IMR-90 (cell line): ENCODE measurements around the gene ZFYVE28. TPM values are rescaled to one million over a fixed set of nuclear protein-coding genes. Genes with fewer than 3 reads are reported as not detected.

Experiments used
- ATAC-seq: fragments of 200-7000 bp; cut with Tn5 transposase; 2 replicates; pipeline ENCODE4 v1.9.1; 2020; ENCODE audit warnings: low read depth, mild to moderate bottlenecking, moderate library complexity
- BruUV-seq: library from RNA; stranded (reverse); fragments of 400-500 nt; replicated peaks from 2 replicates; lab custom pipeline; 2021; lab: Mats Ljungman, UMichigan
- CTCF ChIA-PET: fragments of 300-600 bp; formaldehyde crosslinking; extraction: SDS; loops from one replicate; lab custom pipeline; 2021; ENCODE audit warnings: antibody characterized with exemption; lab: Yijun Ruan, JAX
- POLR2A ChIA-PET: fragments of 300-600 bp; sonication (Branson Sonifier 250); formaldehyde crosslinking; loops from one replicate; lab custom pipeline; 2022; ENCODE audit warnings: antibody characterized with exemption; ENCODE audit not compliant: unreplicated experiment; lab: Charles Lee
- DNase-seq: peaks from one replicate; pipeline ENCODE4 v3.0.0; 2013
- H2AFZ ChIP-seq: replicated peaks from 2 replicates; pipeline ENCODE3; 2013; ENCODE audit warnings: low read length, mild to moderate bottlenecking; ENCODE audit not compliant: poor library complexity
- H2AK5ac ChIP-seq: 2 replicates; pipeline ENCODE4 v1.6.1; 2013; ENCODE audit warnings: low read depth, low read length, inconsistent platforms
- H2AK9ac ChIP-seq: replicated peaks from 2 replicates; pipeline ENCODE3; 2013; ENCODE audit warnings: mild to moderate bottlenecking, low read depth, low read length, moderate library complexity; ENCODE audit not compliant: poor library complexity
- H2BK120ac ChIP-seq: 2 replicates; pipeline ENCODE4 v1.6.1; 2013; ENCODE audit warnings: low read depth, low read length, inconsistent platforms
- H2BK15ac ChIP-seq: 3 replicates; pipeline ENCODE4 v1.6.1; 2013; ENCODE audit warnings: low read depth, low read length, inconsistent platforms
- H2BK20ac ChIP-seq: 2 replicates; pipeline ENCODE4 v1.6.1; 2013; ENCODE audit warnings: low read depth, mild to moderate bottlenecking, inconsistent platforms, low read length, moderate library complexity
- H2BK5ac ChIP-seq: 2 replicates; pipeline ENCODE4 v1.6.1; 2013; ENCODE audit warnings: mild to moderate bottlenecking, low read depth, low read length, inconsistent platforms; ENCODE audit not compliant: poor library complexity, severe bottlenecking
- H3K14ac ChIP-seq: replicated peaks from 2 replicates; pipeline ENCODE4 v1.6.1; 2013; ENCODE audit warnings: low read depth, low read length, inconsistent platforms
- H3K18ac ChIP-seq: 2 replicates; pipeline ENCODE4 v1.6.1; 2013; ENCODE audit warnings: low read depth, low read length, control low read depth
- H3K23ac ChIP-seq: 2 replicates; pipeline ENCODE4 v1.6.1; 2013; ENCODE audit warnings: low read depth, low read length, inconsistent platforms
- H3K27ac ChIP-seq: 2 replicates; pipeline ENCODE4 v1.5.1; 2013; ENCODE audit warnings: mild to moderate bottlenecking, control low read depth, low read length; ENCODE audit not compliant: insufficient read depth
- H3K27me3 ChIP-seq: 2 replicates; pipeline ENCODE4 v1.6.1; 2013; ENCODE audit warnings: low read length; ENCODE audit not compliant: control insufficient read depth, insufficient read depth
- H3K36me3 ChIP-seq: 2 replicates; pipeline ENCODE4 v1.6.1; 2013; ENCODE audit warnings: low read length, mixed read lengths; ENCODE audit not compliant: control insufficient read depth, insufficient read depth
- H3K4ac ChIP-seq: 2 replicates; pipeline ENCODE4 v1.6.1; 2013; ENCODE audit warnings: low read depth, low read length, inconsistent platforms
- H3K4me1 ChIP-seq: 2 replicates; pipeline ENCODE4 v1.6.1; 2013; ENCODE audit warnings: low read length, mixed read lengths; ENCODE audit not compliant: control insufficient read depth, insufficient read depth
- H3K4me2 ChIP-seq: 2 replicates; pipeline ENCODE4 v1.6.1; 2013; ENCODE audit warnings: low read depth, mild to moderate bottlenecking, control low read depth, low read length, moderate library complexity
- H3K4me3 ChIP-seq: 2 replicates; pipeline ENCODE4 v1.5.1; 2013; ENCODE audit warnings: low read depth, mild to moderate bottlenecking, control low read depth, low read length, moderate library complexity; ENCODE audit not compliant: insufficient read depth
- H3K56ac ChIP-seq: 2 replicates; pipeline ENCODE4 v1.6.1; 2013; ENCODE audit warnings: low read length, inconsistent platforms; ENCODE audit not compliant: insufficient read depth; ENCODE audit errors: extremely low read depth
- H3K79me1 ChIP-seq, 2 experiments: 2 replicates each; pipeline ENCODE4 v1.6.1; 2013; ENCODE audit warnings: low read length in 2 of 2, inconsistent platforms in 1 of 2, low read depth in 1 of 2
- H3K9ac ChIP-seq: 2 replicates; pipeline ENCODE4 v1.6.1; 2013; ENCODE audit warnings: low read depth, low read length, control low read depth
- H3K9me1 ChIP-seq: 2 replicates; pipeline ENCODE4 v1.6.1; 2013; ENCODE audit warnings: low read length, inconsistent platforms; ENCODE audit not compliant: insufficient read depth
- H3K9me3 ChIP-seq: 2 replicates; pipeline ENCODE4 v1.6.1; 2013; ENCODE audit warnings: low read length; ENCODE audit not compliant: control insufficient read depth, insufficient read depth
- H4K20me1 ChIP-seq: 2 replicates; pipeline ENCODE4 v1.6.1; 2013; ENCODE audit warnings: low read length, inconsistent platforms; ENCODE audit not compliant: insufficient read depth
- H4K5ac ChIP-seq: 2 replicates; pipeline ENCODE4 v1.6.1; 2013; ENCODE audit warnings: mild to moderate bottlenecking, low read depth, low read length, control low read depth
- H4K8ac ChIP-seq, 2 experiments: 2 replicates each; pipeline ENCODE4 v1.6.1; 2013; ENCODE audit warnings: low read depth in 2 of 2, low read length in 2 of 2, control low read depth in 1 of 2, inconsistent platforms in 1 of 2
- H4K91ac ChIP-seq: 2 replicates; pipeline ENCODE4 v1.6.1; 2013; ENCODE audit warnings: low read depth, low read length, inconsistent platforms; ENCODE audit not compliant: insufficient read depth
- CEBPB ChIP-seq: IDR thresholded peaks from 2 replicates; pipeline ENCODE4 v1.6.1; 2012; ENCODE audit warnings: low read depth, low read length, improper control_type of control experiment
- MAFK ChIP-seq: IDR thresholded peaks from 2 replicates; pipeline ENCODE4 v1.6.1; 2012; ENCODE audit warnings: low read depth, low read length, improper control_type of control experiment
- MAZ ChIP-seq: IDR thresholded peaks from 2 replicates; pipeline ENCODE4 v1.6.1; 2012; ENCODE audit warnings: low read depth, mild to moderate bottlenecking, low read length, improper control_type of control experiment, moderate library complexity, borderline replicate concordance
- MXI1 ChIP-seq: IDR thresholded peaks from 2 replicates; pipeline ENCODE4 v1.6.1; 2012; ENCODE audit warnings: low read depth, mild to moderate bottlenecking, low read length, moderate library complexity, borderline replicate concordance
- POLR2A ChIP-seq: IDR thresholded peaks from 2 replicates; pipeline ENCODE4 v1.6.1; 2012; ENCODE audit warnings: mild to moderate bottlenecking, low read depth, low read length
- RCOR1 ChIP-seq: IDR thresholded peaks from 2 replicates; pipeline ENCODE4 v1.6.1; 2012; ENCODE audit warnings: mild to moderate bottlenecking, low read length, improper control_type of control experiment; ENCODE audit not compliant: insufficient replicate concordance
- RFX5 ChIP-seq: IDR thresholded peaks from 2 replicates; pipeline ENCODE4 v1.8.0; 2012; ENCODE audit warnings: low read depth, mild to moderate bottlenecking, low read length, moderate library complexity
- WGBS, 2 experiments: methylation state at CpG; one replicate each; pipeline versions ENCODE4 v1.1.5 to v1.1.7; 2013; ENCODE audit warnings: missing lambda C conversion rate in 2 of 2; ENCODE audit not compliant: insufficient read length in 1 of 2; ENCODE audit errors: extremely low coverage in 2 of 2; 5-methylcytosine and 5-hydroxymethylcytosine counted together
- dilution Hi-C: fragments of 300-500 bp; cut with HindIII; formaldehyde crosslinking; loops from one replicate; pipeline ENCODE4 v1.14.3; 2018; ENCODE audit warnings: low sequenced_read_pairs; ENCODE audit not compliant: unreplicated experiment
- in situ Hi-C: fragments of 300-500 bp; cut with MboI; formaldehyde crosslinking; loops from 3 replicates; pipeline ENCODE4 v1.14.3; 2019; ENCODE audit warnings: low sequenced_read_pairs, inconsistent platforms, mixed read lengths
- intact Hi-C: fragments of 100-400 bp; cut with micrococcal nuclease; formaldehyde crosslinking; loops from 2 replicates; pipeline ENCODE4 v1.10.0; 2022
- polyA plus RNA-seq, 3 experiments: library from polyadenylated mRNA; depleted of rRNA; stranded (reverse); fragments of >200 nt; gene quantifications; 2 replicates each; pipeline ENCODE4 v1.2.3, GENCODE V29; 2012; ENCODE audit warnings: low replicate concordance in 1 of 3
- total RNA-seq: library from RNA; depleted of rRNA; stranded (reverse); fragments of >200 nt; gene quantifications from 2 replicates; pipeline ENCODE4 v1.2.3, GENCODE V29; 2012
- TF ChIP-seq, protein P1 (sequence below): fragments of 150-350 bp; IDR thresholded peaks from 2 replicates; pipeline ENCODE4 v1.6.1; 2016; ENCODE audit warnings: low read depth, mild to moderate bottlenecking, low read length, moderate library complexity, borderline replicate concordance

ZFYVE28 gene
- total and polyA plus RNA-seq, 2 of the 4 experiments (the other 2 are of a cell fraction) = 0.36 to 1.2 TPM

DNA sequence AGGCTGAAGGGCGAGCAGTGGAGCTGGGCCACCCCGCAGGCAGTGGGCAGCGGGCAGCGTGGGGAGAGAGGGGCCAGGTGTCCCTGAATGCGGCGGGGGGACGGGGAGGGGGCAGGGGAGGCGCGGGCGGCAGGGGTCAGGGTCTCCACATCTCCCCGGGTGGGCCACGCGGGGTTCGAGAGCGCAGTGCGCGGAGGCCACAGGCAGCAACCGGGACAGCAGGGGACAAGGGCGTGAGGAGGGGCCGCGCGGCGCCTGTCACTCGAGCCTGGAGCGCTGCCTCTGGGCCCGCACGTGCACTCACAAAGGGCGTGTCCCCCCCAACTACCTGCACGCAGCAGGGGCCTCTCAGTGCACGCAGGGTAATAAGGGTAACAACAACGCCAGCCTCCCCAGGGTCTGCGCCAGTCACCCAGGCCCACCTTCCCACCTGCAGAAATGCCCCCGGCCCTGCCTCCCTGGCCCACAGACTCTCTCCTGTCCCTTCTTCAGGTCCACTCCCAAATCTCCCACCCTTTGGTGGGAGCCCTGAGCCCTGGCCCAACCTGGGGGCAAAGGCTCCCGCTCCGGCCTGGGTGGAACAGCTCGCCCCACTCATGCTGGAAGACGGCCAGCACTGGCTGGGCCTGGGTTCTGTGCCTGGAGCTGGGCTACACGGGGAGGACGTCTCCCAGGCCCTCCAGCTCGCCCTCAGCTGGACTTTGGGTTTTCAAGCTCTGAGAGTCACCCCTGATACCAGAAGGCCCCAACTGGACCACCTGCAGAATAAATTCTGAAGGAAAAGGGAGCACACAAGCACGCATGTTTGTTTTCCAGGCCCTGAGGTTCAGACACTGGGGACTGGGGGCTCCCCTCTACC is 53.2 kb downstream of the ZFYVE28 start:
- no peak overlapping the region for H3K27ac ChIP-seq
- no peaks in the 10 kb centered on the region for H3K4me1 ChIP-seq
- dilution Hi-C loops = no loop called here

More for the DNA sequence above, 53.2 kb downstream of the ZFYVE28 start:
- Histone ChIP-seq H3K14ac (no peak overlapping the region), H3K36me3 (no peaks in the 10 kb centered on the region), H3K4ac (no peak overlapping the region), H2BK5ac (no peak overlapping the region), H4K5ac (no peak overlapping the region; the same call in 1 of the 2 replicates), H2BK15ac (no peak overlapping the region), H4K8ac (peak overlapping the region in 1 of 2 experiments; percentile 29; a peak in 2 of 4 replicates), H4K20me1 (no peaks in the 10 kb centered on the region), H3K27me3 (peaks cover 28% of the 10 kb centered on the region), H3K23ac (no peak overlapping the region), H2AK5ac (no peak overlapping the region), H3K79me1 (no peaks in the 10 kb centered on the region), H3K56ac (no peak overlapping the region), H3K4me2 (peak overlapping the region; percentile 23; the same call in 1 of the 2 replicates), H3K18ac (no peak overlapping the region; the same call in 1 of the 2 replicates), H3K9me3 (peaks cover 9% of the 10 kb centered on the region; the same call in 1 of the 2 replicates), H2AK9ac (no peak overlapping the region), H3K9me1 (no peaks in the 10 kb centered on the region), H2BK20ac (no peak overlapping the region), H3K9ac (no peak overlapping the region), H4K91ac (no peak overlapping the region), H2BK120ac (no peak overlapping the region), H3K4me3 (no peak overlapping the region), H2AFZ (peak overlapping the region; percentile 87)
- TF ChIP-seq POLR2A (no peak), MXI1 (no peak), MAFK (no peak), MAZ (no peak), RCOR1 (no peak), CEBPB (no peak), RFX5 (no peak)
- TF ChIP-seq, protein P1, sequence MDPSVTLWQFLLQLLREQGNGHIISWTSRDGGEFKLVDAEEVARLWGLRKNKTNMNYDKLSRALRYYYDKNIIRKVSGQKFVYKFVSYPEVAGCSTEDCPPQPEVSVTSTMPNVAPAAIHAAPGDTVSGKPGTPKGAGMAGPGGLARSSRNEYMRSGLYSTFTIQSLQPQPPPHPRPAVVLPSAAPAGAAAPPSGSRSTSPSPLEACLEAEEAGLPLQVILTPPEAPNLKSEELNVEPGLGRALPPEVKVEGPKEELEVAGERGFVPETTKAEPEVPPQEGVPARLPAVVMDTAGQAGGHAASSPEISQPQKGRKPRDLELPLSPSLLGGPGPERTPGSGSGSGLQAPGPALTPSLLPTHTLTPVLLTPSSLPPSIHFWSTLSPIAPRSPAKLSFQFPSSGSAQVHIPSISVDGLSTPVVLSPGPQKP = no peak
- DNase-seq = no peak
- POLR2A ChIA-PET = no interaction called here
- 92% methylated on average over 4 of the region's 41 CpGs; no CpG with 5 or more reads in 1 of the 2 experiments for WGBS, 2 experiments
- in situ Hi-C loops = no loop called here
- CTCF ChIA-PET = interaction anchor here (0.9 kb wide), 1 partner anchor 14 kb away, joined by 3 read pairs; no protein-coding TSS in a partner anchor
- no TSS peak for BruUV-seq
- no peak; the same call in 1 of the 2 replicates for ATAC-seq
- intact Hi-C loops = no loop called here
